HL-60 (cell line): ENCODE measurements around the gene FRAT1.

Experiments used
- DNase-seq, 2 experiments: peaks; one replicate each; pipeline ENCODE4 v3.0.0-alpha.2; 2010 to 2020; ENCODE audit warnings: low read depth in 1 of 2, low spot score in 1 of 2
- H3K27ac ChIP-seq: fragments of 250-450 bp; sonication (Bioruptor Pico); replicated peaks from 2 replicates; pipeline ENCODE4 v1.5.1; 2020; ENCODE audit warnings: mild to moderate bottlenecking, moderate library complexity
- H3K27me3 ChIP-seq: fragments of 250-450 bp; sonication (Bioruptor Pico); 2 replicates; pipeline ENCODE4 v1.5.1; 2021; ENCODE audit warnings: mild to moderate bottlenecking, moderate library complexity; ENCODE audit not compliant: insufficient read depth, poor library complexity, severe bottlenecking
- H3K4me3 ChIP-seq: replicated peaks from 2 replicates; pipeline ENCODE4 v1.5.1; 2011; ENCODE audit warnings: mild to moderate bottlenecking, control low read depth, low read length; ENCODE audit not compliant: insufficient read depth
- CTCF ChIP-seq: IDR thresholded peaks from one replicate; pipeline ENCODE4 v1.5.1; 2011; ENCODE audit warnings: low read length, control low read depth, inconsistent platforms; ENCODE audit not compliant: insufficient read depth
- GABPA ChIP-seq: IDR thresholded peaks from 2 replicates; pipeline ENCODE4 v1.6.1; 2012; ENCODE audit warnings: low read depth
- POLR2AphosphoS5 ChIP-seq: IDR thresholded peaks from 2 replicates; pipeline ENCODE4 v1.6.1; 2012; ENCODE audit warnings: low read depth
- SPI1 ChIP-seq: IDR thresholded peaks from 2 replicates; pipeline ENCODE4 v1.6.1; 2012; ENCODE audit warnings: low read depth, mild to moderate bottlenecking, borderline replicate concordance
- TF ChIP-seq, protein P1 (sequence below): IDR thresholded peaks from 2 replicates; pipeline ENCODE4 v1.6.1; 2012; ENCODE audit warnings: low read depth; ENCODE audit not compliant: insufficient replicate concordance

Gene FRAT1

GRCh38 chr10:97336446-97336845 is 17.4 kb downstream of the FRAT1 start:
- no peaks in the 10 kb centered on the region for H3K27me3 ChIP-seq
- TF ChIP-seq GABPA (no peak), CTCF (no peak), SPI1 (no peak), POLR2AphosphoS5 (no peak)
- TF ChIP-seq, protein P1, sequence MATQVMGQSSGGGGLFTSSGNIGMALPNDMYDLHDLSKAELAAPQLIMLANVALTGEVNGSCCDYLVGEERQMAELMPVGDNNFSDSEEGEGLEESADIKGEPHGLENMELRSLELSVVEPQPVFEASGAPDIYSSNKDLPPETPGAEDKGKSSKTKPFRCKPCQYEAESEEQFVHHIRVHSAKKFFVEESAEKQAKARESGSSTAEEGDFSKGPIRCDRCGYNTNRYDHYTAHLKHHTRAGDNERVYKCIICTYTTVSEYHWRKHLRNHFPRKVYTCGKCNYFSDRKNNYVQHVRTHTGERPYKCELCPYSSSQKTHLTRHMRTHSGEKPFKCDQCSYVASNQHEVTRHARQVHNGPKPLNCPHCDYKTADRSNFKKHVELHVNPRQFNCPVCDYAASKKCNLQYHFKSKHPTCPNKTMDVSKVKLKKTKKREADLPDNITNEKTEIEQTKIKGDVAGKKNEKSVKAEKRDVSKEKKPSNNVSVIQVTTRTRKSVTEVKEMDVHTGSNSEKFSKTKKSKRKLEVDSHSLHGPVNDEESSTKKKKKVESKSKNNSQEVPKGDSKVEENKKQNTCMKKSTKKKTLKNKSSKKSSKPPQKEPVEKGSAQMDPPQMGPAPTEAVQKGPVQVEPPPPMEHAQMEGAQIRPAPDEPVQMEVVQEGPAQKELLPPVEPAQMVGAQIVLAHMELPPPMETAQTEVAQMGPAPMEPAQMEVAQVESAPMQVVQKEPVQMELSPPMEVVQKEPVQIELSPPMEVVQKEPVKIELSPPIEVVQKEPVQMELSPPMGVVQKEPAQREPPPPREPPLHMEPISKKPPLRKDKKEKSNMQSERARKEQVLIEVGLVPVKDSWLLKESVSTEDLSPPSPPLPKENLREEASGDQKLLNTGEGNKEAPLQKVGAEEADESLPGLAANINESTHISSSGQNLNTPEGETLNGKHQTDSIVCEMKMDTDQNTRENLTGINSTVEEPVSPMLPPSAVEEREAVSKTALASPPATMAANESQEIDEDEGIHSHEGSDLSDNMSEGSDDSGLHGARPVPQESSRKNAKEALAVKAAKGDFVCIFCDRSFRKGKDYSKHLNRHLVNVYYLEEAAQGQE = no peak
- peak overlapping the region; percentile 98 for H3K27ac ChIP-seq
- DNase-seq = no peak
- no peak overlapping the region for H3K4me3 ChIP-seq

DNA sequence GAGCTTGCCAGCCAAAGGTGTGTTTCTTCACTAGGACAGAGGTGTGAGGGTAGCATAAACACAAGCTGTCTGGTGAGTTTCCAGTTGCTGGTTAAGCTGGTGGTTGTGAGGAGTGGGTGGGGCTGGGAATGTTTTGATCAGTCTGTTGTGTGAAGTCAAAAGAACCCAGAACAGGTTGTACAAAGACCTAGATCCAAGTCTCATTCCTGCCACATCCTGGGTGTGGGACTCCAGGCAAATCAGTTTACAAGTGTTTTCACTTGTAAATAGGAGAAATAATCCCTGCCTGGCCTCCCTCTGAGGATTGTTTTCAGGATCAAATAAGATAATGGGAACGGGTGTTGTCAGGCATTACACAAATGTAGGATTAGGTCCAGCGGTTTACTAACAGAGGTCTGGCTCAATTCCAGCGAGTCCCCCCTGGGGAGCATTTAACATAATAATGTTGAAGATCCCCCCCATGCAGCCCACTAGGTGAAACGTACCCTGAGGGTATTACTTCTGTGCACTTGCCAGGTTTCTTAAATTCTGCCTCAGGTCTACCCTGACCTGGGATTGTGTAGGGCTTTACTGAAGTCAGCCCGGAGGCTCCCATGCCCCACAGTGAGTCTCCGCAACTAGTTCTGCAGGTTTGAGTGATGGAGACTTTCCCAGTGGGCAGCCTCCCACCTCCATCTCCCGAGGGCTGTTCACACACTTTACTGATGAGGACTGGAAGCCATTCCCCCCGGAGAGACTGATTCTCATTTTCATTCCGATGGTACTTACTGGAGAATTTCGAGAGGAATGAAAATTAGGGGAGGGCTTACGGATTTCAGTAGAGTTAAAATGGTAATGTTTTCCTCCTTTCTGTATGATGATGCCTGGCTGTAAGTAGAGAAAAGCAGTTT is 18.1 kb downstream of the FRAT1 start:
- H3K4me3 ChIP-seq = no peak overlapping the region
- TF ChIP-seq GABPA = no peak
- TF ChIP-seq CTCF = no peak
- TF ChIP-seq, protein P1 = no peak
- no peak for TF ChIP-seq POLR2AphosphoS5
- no peak for TF ChIP-seq SPI1
- no peaks in the 10 kb centered on the region for H3K27me3 ChIP-seq
- no peak for DNase-seq
- peak overlapping the region; percentile 98 for H3K27ac ChIP-seq

DNA sequence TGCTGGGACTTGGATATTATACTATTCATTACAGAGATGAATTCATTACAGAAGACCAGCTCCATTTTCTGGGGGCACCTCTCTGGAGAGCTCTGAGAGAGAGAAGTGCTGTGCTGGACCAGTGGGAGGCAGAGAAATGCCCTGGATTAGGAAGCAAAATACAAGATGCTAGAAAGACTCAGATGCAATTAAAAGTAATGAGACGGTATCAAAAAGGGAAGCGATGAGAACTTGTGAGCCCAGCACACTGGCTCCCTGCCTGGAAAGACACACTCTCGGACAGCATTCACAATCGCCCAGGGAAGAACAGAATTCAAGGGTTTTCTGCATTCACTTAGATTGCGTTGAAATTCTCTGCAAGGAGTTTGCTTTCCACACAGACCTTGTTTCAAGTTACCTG is 19.0 kb downstream of the FRAT1 start:
- DNase-seq = no peak
- no peaks in the 10 kb centered on the region for H3K27me3 ChIP-seq
- H3K4me3 ChIP-seq = no peak overlapping the region
- H3K27ac ChIP-seq = no peak overlapping the region
- TF ChIP-seq SPI1 = no peak
- TF ChIP-seq CTCF = no peak
- TF ChIP-seq POLR2AphosphoS5 = no peak
- TF ChIP-seq, protein P1 = no peak
- no peak for TF ChIP-seq GABPA
